Endothelial cell of umbilical vein (primary cell): Measurements from ENCODE around the gene CUBN. TPM values are rescaled to one million over a fixed set of nuclear protein-coding genes. Genes with fewer than 3 reads are reported as not detected.

Experiments used
- BruUV-seq: library from RNA; stranded (reverse); fragments of 400-500 nt; replicated peaks from 2 replicates; lab custom pipeline; 2021; lab: Mats Ljungman, UMichigan
- CTCF ChIA-PET: fragments of 300-600, 350-600 bp; sonication (Branson Sonifier 250); formaldehyde crosslinking; loops from one replicate; lab custom pipeline; 2021; ENCODE audit warnings: antibody characterized with exemption, inconsistent platforms; lab: Charles Lee
- POLR2A ChIA-PET: fragments of 300-600, 350-600 bp; sonication (Branson Sonifier 250); formaldehyde crosslinking; loops from one replicate; lab custom pipeline; 2021; ENCODE audit warnings: antibody characterized with exemption, inconsistent platforms; lab: Charles Lee
- DNase-seq: peaks from one replicate; pipeline ENCODE4 v3.0.0-alpha.2; 2011; ENCODE audit warnings: low read depth, low spot score
- FAIRE-seq: peaks from 2 replicates; lab custom pipeline; 2011; peaks lifted over from hg19 to GRCh38; lab: Jason Lieb, UNC
- H2AFZ ChIP-seq: 2 replicates; pipeline ENCODE4 v1.6.0; 2012; ENCODE audit warnings: low read depth, low read length, control low read depth, inconsistent platforms
- H3K27ac ChIP-seq: 2 replicates; pipeline ENCODE4 v1.5.1; 2011; ENCODE audit warnings: low read depth, mild to moderate bottlenecking, control low read depth, low read length, moderate library complexity; ENCODE audit not compliant: insufficient read depth
- H3K27me3 ChIP-seq, 2 experiments: 2 replicates each; pipeline versions ENCODE4 v1.6.0 to v1.6.1; 2011; ENCODE audit warnings: low read length in 2 of 2, mixed read lengths in 1 of 2; ENCODE audit not compliant: control insufficient read depth in 2 of 2, insufficient read depth in 2 of 2
- H3K36me3 ChIP-seq, 2 experiments: 2 replicates in 1 of 2; 3 replicates in 1 of 2; pipeline ENCODE4 v1.5.1; 2011; ENCODE audit warnings: low read length in 2 of 2, mild to moderate bottlenecking in 1 of 2, moderate library complexity in 1 of 2; ENCODE audit not compliant: control insufficient read depth in 2 of 2, insufficient read depth in 2 of 2; ENCODE audit errors: extremely low read depth in 1 of 2
- H3K4me1 ChIP-seq: 3 replicates; pipeline ENCODE4 v1.5.1; 2011; ENCODE audit warnings: mild to moderate bottlenecking, low read length; ENCODE audit not compliant: control insufficient read depth, insufficient read depth; ENCODE audit errors: extremely low read depth
- H3K4me2 ChIP-seq: 2 replicates; pipeline ENCODE4 v1.6.1; 2011; ENCODE audit warnings: low read length, control low read depth, mixed read lengths; ENCODE audit not compliant: insufficient read depth
- H3K4me3 ChIP-seq, 3 experiments: fragments of 200-600 bp in 1 of 3; sonication (generic), shearing (Covaris generic) in 1 of 3; replicated peaks in 1 of 3; 2 replicates each; pipeline ENCODE4 v1.5.1; 2011 to 2016; ENCODE audit warnings: control low read depth in 3 of 3, low read length in 3 of 3, mild to moderate bottlenecking in 2 of 3, inconsistent platforms in 1 of 3, low read depth in 1 of 3, moderate library complexity in 1 of 3; ENCODE audit not compliant: insufficient read depth in 1 of 3
- H3K79me2 ChIP-seq: 2 replicates; pipeline ENCODE4 v1.6.0; 2012; ENCODE audit warnings: low read length, inconsistent platforms; ENCODE audit not compliant: control insufficient read depth, insufficient read depth
- H3K9ac ChIP-seq: replicated peaks from 2 replicates; pipeline ENCODE3; 2011; ENCODE audit warnings: low read length, control low read depth; ENCODE audit not compliant: insufficient read depth; ENCODE audit errors: extremely low read depth
- H3K9me1 ChIP-seq: replicated peaks from 3 replicates; pipeline ENCODE4 v1.6.0; 2011; ENCODE audit warnings: mild to moderate bottlenecking, low read length; ENCODE audit not compliant: control insufficient read depth, insufficient read depth; ENCODE audit errors: extremely low read depth
- H3K9me3 ChIP-seq: replicated peaks from 2 replicates; pipeline ENCODE4 v1.5.1; 2012; ENCODE audit warnings: low read length, inconsistent platforms; ENCODE audit not compliant: control insufficient read depth, insufficient read depth
- H4K20me1 ChIP-seq: replicated peaks from 2 replicates; pipeline ENCODE3; 2011; ENCODE audit warnings: mild to moderate bottlenecking, low read length; ENCODE audit not compliant: control insufficient read depth, insufficient read depth; ENCODE audit errors: extremely low read depth
- EZH2 ChIP-seq: IDR thresholded peaks from 2 replicates; pipeline ENCODE4 v1.6.1; 2012; ENCODE audit warnings: borderline replicate concordance, low read depth, mild to moderate bottlenecking, moderate library complexity, low read length, inconsistent platforms; ENCODE audit not compliant: severe bottlenecking
- FOS ChIP-seq: IDR thresholded peaks from 2 replicates; pipeline ENCODE4 v1.6.1; 2011; ENCODE audit warnings: mild to moderate bottlenecking, low read length, moderate library complexity, borderline replicate concordance; ENCODE audit not compliant: insufficient read depth
- GATA2 ChIP-seq: IDR thresholded peaks from 2 replicates; pipeline ENCODE4 v1.7.0; 2011; ENCODE audit warnings: low read depth, mild to moderate bottlenecking, moderate library complexity, mixed read lengths, low read length; ENCODE audit not compliant: insufficient read length, insufficient read depth
- JUN ChIP-seq: IDR thresholded peaks from 2 replicates; pipeline ENCODE4 v1.6.1; 2011; ENCODE audit warnings: borderline replicate concordance, low read depth; ENCODE audit not compliant: insufficient read length, insufficient read depth
- MYC ChIP-seq: IDR thresholded peaks from one replicate; pipeline ENCODE4 v1.6.1; 2011; ENCODE audit warnings: mild to moderate bottlenecking, low read depth, low read length
- POLR2A ChIP-seq: IDR thresholded peaks from 2 replicates; pipeline ENCODE4 v1.6.1; 2012; ENCODE audit warnings: low read depth, mild to moderate bottlenecking, control low read depth, low read length
- POLR2AphosphoS5 ChIP-seq: IDR thresholded peaks from 2 replicates; pipeline ENCODE4 v1.6.1; 2012; ENCODE audit warnings: low read depth, mild to moderate bottlenecking, control low read depth, low read length, moderate library complexity; ENCODE audit not compliant: insufficient read depth
- dilution Hi-C: fragments of 300-500 bp; cut with MboI; formaldehyde crosslinking; loops from one replicate; pipeline ENCODE4 v1.15.0; 2019; ENCODE audit warnings: low sequenced_read_pairs; ENCODE audit not compliant: extremely low pct_ligation_motif_present
- intact Hi-C: fragments of 100-400 bp; cut with micrococcal nuclease; formaldehyde crosslinking; loops from one replicate; pipeline ENCODE4 v1.10.0; 2022
- polyA plus RNA-seq, 4 experiments: library from polyadenylated mRNA; depleted of rRNA in 3 of 4; stranded (reverse) in 3 of 4; unstranded in 1 of 4; fragments of >200 nt; gene quantifications; 2 replicates each; pipeline versions ENCODE4 v1.2.1 to v1.2.3, GENCODE V29; 2011 to 2012; ENCODE audit warnings: missing spikeins in 1 of 4
- total RNA-seq: library from RNA; stranded (reverse); gene quantifications from 2 replicates; pipeline ENCODE4 v1.2.3, GENCODE V29; 2021
- TF ChIP-seq, protein P1 (sequence below): IDR thresholded peaks from 2 replicates; pipeline ENCODE4 v1.6.1; 2011; ENCODE audit not compliant: insufficient read depth, insufficient read length
- TF ChIP-seq, protein P2 (sequence below), 2 donors: IDR thresholded peaks; 1 replicate in 1 of 2; 2 replicates in 1 of 2; pipeline ENCODE4 v1.5.1; 2011; ENCODE audit warnings: low read length in 2 of 2, mild to moderate bottlenecking in 2 of 2, moderate library complexity in 2 of 2, control low read depth in 1 of 2, inconsistent platforms in 1 of 2, low read depth in 1 of 2; ENCODE audit not compliant: insufficient read depth in 1 of 2; ENCODE audit errors: extremely low read depth in 1 of 2

CUBN gene
- total and polyA plus RNA-seq, 2 donors (not counting 3 experiments of a cell fraction or from before 2014, with no cell fraction given): 2.7 to 4.6 TPM

- Histone ChIP-seq H3K4me2 (no peak overlapping the region), H2AFZ (no peak overlapping the region), H3K9me1 (no peaks in the 10 kb centered on the region), H3K79me2 (no peaks in the 10 kb centered on the region), H3K4me1 (peaks cover 67% of the 10 kb centered on the region), H4K20me1 (no peaks in the 10 kb centered on the region), H3K4me3 (no peak overlapping the region), H3K36me3 (no peaks in the 10 kb centered on the region), H3K9me3 (no peaks in the 10 kb centered on the region), H3K27me3 (no peaks in the 10 kb centered on the region), H3K27ac (peak overlapping the region; percentile 89), H3K9ac (no peak overlapping the region)
- FAIRE-seq (no peak), DNase-seq (no peak)
- ChIA-PET CTCF (no interaction called here), POLR2A (interaction anchor here (0.6 kb wide), 1 partner anchor 120 kb away, joined by 3 read pairs; no protein-coding TSS in a partner anchor)
- intact Hi-C loops (no loop called here), dilution Hi-C loops (no loop called here)
- no TSS peak for BruUV-seq
- TF ChIP-seq GATA2 (no peak), MYC (no peak), JUN (no peak)
- TF ChIP-seq, protein P1, sequence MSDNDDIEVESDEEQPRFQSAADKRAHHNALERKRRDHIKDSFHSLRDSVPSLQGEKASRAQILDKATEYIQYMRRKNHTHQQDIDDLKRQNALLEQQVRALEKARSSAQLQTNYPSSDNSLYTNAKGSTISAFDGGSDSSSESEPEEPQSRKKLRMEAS: no peak
- TF ChIP-seq, protein P2, sequence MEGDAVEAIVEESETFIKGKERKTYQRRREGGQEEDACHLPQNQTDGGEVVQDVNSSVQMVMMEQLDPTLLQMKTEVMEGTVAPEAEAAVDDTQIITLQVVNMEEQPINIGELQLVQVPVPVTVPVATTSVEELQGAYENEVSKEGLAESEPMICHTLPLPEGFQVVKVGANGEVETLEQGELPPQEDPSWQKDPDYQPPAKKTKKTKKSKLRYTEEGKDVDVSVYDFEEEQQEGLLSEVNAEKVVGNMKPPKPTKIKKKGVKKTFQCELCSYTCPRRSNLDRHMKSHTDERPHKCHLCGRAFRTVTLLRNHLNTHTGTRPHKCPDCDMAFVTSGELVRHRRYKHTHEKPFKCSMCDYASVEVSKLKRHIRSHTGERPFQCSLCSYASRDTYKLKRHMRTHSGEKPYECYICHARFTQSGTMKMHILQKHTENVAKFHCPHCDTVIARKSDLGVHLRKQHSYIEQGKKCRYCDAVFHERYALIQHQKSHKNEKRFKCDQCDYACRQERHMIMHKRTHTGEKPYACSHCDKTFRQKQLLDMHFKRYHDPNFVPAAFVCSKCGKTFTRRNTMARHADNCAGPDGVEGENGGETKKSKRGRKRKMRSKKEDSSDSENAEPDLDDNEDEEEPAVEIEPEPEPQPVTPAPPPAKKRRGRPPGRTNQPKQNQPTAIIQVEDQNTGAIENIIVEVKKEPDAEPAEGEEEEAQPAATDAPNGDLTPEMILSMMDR (IDR thresholded peaks at IDR 0.05; ENCODE audit: extremely low read depth in 1 of 2, insufficient read depth in 1 of 2, low read depth in 1 of 2, low read length in 2 of 2): no peak
Observed at GRCh38 chr10:17065273-17065672, 64.3 kb downstream of the CUBN start.

- Histone ChIP-seq H3K27me3 (no peaks in the 10 kb centered on the region), H3K9me3 (no peaks in the 10 kb centered on the region), H3K9me1 (no peaks in the 10 kb centered on the region), H3K27ac (peak overlapping the region; percentile 100), H2AFZ (no peak overlapping the region), H3K4me1 (peaks cover 70% of the 10 kb centered on the region), H4K20me1 (no peaks in the 10 kb centered on the region), H3K4me3 (no peak overlapping the region), H3K4me2 (no peak overlapping the region), H3K79me2 (no peaks in the 10 kb centered on the region), H3K36me3 (no peaks in the 10 kb centered on the region), H3K9ac (peak overlapping the region; percentile 97)
- no TSS peak for BruUV-seq
- TF ChIP-seq POLR2AphosphoS5 (no peak), JUN (no peak), FOS (no peak), POLR2A (no peak), GATA2 (no peak), EZH2 (no peak), MYC (no peak)
- TF ChIP-seq, protein P1: no peak
- TF ChIP-seq, protein P2 (IDR thresholded peaks at IDR 0.05; ENCODE audit: extremely low read depth in 1 of 2, insufficient read depth in 1 of 2, low read depth in 1 of 2, low read length in 2 of 2): no peak
- dilution Hi-C loops: no loop called here
- ChIA-PET POLR2A (no interaction called here), CTCF (interaction anchor here (1.0 to 2.3 kb wide), 2 partner anchors 151 to 165 kb away, joined by 3 to 17 read pairs; partner anchors contain the start of gene VIM)
- DNase-seq (no peak), FAIRE-seq (no peak)
- intact Hi-C loops: loop anchor here (5.0 kb wide), 2 partner anchors 152 to 212 kb away; no protein-coding TSS in a partner anchor
Observed at GRCh38 chr10:17064435-17064834, 65.2 kb downstream of the CUBN start.
